HG03135 (cell line): ENCODE data around the gene TEX2.
"Not testable (repeated sequence)": the region's sequence is repeated elsewhere in the genome, so short reads cannot be mapped to it uniquely, and the experiment has no call there.

Experiments used
- ATAC-seq: cut with Tn5 transposase; IDR thresholded peaks from one replicate; pipeline ENCODE4 v1.9.1; 2021; ENCODE audit warnings: mild to moderate bottlenecking, moderate library complexity; ENCODE audit not compliant: unreplicated experiment

The TEX2 gene

GRCh38 chr17:64216000-64216337 is 47.1 kb downstream of the TEX2 start:
- ATAC-seq: no peak

GRCh38 chr17:64214950-64215349 is 48.1 kb downstream of the TEX2 start:
- ATAC-seq: no peak

- no peak for ATAC-seq
Observed at GRCh38 chr17:64213995-64214811, 48.9 kb downstream of the TEX2 start.

- no peak for ATAC-seq
Observed at GRCh38 chr17:64212122-64212521, 50.9 kb downstream of the TEX2 start.

- no peak for ATAC-seq
Observed at GRCh38 chr17:64209983-64210382, 53.1 kb downstream of the TEX2 start.

GRCh38 chr17:64209356-64209941 is 53.6 kb downstream of the TEX2 start:
- ATAC-seq: no peak

- not testable (repeated sequence) for ATAC-seq
Observed at GRCh38 chr17:64208656-64209055, 54.4 kb downstream of the TEX2 start.

- no peak for ATAC-seq
Observed at GRCh38 chr17:64205804-64206203, 57.3 kb downstream of the TEX2 start.

GRCh38 chr17:64203630-64204029 is 59.4 kb downstream of the TEX2 start:
- no peak for ATAC-seq

- ATAC-seq: no peak
Observed at GRCh38 chr17:64202683-64203344, 60.2 kb downstream of the TEX2 start.

GRCh38 chr17:64200080-64201032 is 62.7 kb downstream of the TEX2 start:
- ATAC-seq: no peak

- ATAC-seq: no peak
Observed at GRCh38 chr17:64198331-64199090, 64.5 kb downstream of the TEX2 start.

- no peak for ATAC-seq
Observed at GRCh38 chr17:64196601-64197000, 66.5 kb downstream of the TEX2 start.

GRCh38 chr17:64193561-64193960 is 69.5 kb downstream of the TEX2 start:
- no peak for ATAC-seq

GRCh38 chr17:64192589-64192988 is 70.5 kb downstream of the TEX2 start:
- no peak for ATAC-seq

- ATAC-seq: no peak
Observed at GRCh38 chr17:64190472-64190871, 72.6 kb downstream of the TEX2 start.

- ATAC-seq: no peak
Observed at GRCh38 chr17:64188088-64188487, 75.0 kb downstream of the TEX2 start.

- ATAC-seq: no peak
Observed at GRCh38 chr17:64187093-64187895, 75.8 kb downstream of the TEX2 start.
